Erythroblast (primary cell): Measurements from ENCODE around the gene SPATA3.

Source experiments
- GATA1 ChIP-seq: IDR thresholded peaks from 2 replicates; pipeline ENCODE4 v1.6.1; 2011; ENCODE audit warnings: low read depth, mild to moderate bottlenecking, control low read depth, low read length, moderate library complexity
- POLR2A ChIP-seq: IDR thresholded peaks from 2 replicates; pipeline ENCODE4 v1.6.1; 2011; ENCODE audit warnings: mild to moderate bottlenecking, low read length

DNA sequence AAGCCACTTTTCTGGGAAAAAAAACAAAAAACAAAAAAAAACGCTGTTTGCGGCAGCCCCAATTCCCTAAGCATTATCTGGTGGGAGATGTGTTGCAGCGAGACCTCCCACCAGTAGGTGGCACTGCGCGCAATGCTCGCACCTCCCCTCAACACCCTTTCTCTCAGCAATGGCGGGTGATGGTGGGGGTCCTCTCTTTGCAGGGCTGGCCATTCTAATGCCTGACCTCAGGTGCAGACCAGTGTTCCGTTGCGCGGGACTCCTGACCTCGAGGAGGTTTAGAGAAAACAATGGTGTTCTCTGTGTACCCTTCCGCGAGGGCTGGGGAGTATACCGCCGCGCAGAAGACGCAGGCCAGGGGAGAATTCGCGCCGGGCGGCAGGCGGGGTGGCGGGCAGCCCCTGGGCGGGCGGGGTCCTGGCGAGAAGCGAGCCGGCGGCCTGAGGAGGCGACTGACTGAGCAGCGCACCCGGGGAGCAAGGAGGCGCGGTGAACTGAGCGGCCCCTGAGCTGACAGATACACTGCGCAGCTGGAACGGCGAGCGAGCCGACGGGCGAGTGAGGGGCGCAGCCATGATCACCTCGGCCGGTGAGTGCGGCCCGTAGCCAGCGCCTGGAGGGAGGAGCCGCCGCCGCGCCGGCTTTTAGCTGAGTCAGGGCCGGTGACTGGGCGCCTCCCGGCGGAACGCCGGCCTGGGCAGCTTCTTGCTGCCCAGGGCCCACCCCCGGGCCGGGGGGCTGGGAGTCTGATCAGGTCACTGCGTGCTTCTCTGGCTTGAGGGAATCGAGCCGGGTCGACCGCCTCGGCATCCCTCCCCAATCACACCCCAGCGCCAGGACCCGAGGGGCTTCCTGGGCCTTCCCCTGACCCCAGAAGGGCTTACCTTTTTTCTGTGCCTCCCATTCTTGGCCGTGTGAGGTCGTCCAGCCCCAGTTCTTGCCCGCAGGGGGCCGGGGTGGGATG is 60.8 kb downstream of the SPATA3 start, which contains the start of gene PSMD1:
- TF ChIP-seq POLR2A (peak; percentile 64), GATA1 (no peak)
